PC-9 (cell line): ENCODE data around the gene CSNK2A1.

Source experiments
- EZH2 ChIP-seq: fragments of 200-600 bp; sonication (generic); IDR thresholded peaks from 2 replicates; pipeline ENCODE4 v1.8.0; 2017; ENCODE audit warnings: antibody characterized with exemption, low read depth
- TF ChIP-seq, protein P1 (sequence below): fragments of 200-600 bp; sonication (generic); conservative IDR thresholded peaks from 2 replicates; pipeline ENCODE4 v1.6.1; 2017; ENCODE audit warnings: mixed run types, antibody characterized with exemption, mild to moderate bottlenecking, moderate library complexity

- TF ChIP-seq, protein P1, sequence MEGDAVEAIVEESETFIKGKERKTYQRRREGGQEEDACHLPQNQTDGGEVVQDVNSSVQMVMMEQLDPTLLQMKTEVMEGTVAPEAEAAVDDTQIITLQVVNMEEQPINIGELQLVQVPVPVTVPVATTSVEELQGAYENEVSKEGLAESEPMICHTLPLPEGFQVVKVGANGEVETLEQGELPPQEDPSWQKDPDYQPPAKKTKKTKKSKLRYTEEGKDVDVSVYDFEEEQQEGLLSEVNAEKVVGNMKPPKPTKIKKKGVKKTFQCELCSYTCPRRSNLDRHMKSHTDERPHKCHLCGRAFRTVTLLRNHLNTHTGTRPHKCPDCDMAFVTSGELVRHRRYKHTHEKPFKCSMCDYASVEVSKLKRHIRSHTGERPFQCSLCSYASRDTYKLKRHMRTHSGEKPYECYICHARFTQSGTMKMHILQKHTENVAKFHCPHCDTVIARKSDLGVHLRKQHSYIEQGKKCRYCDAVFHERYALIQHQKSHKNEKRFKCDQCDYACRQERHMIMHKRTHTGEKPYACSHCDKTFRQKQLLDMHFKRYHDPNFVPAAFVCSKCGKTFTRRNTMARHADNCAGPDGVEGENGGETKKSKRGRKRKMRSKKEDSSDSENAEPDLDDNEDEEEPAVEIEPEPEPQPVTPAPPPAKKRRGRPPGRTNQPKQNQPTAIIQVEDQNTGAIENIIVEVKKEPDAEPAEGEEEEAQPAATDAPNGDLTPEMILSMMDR = no peak
- TF ChIP-seq EZH2 = no peak
Observed at GRCh38 chr20:467755-468154, 75.8 kb downstream of the CSNK2A1 start.
